Measurements from ENCODE around the gene HK2. TPM values are rescaled to one million over a fixed set of nuclear protein-coding genes. Genes with fewer than 3 reads are reported as not detected.
A peak's percentile ranks its signal among the peaks of the same experiment; 100 is the strongest.

The HK2 gene
- total and polyA plus RNA-seq, 2 of the 4 experiments (the other 2 are of a cell fraction): 17.4 to 20.9 TPM

DNA sequence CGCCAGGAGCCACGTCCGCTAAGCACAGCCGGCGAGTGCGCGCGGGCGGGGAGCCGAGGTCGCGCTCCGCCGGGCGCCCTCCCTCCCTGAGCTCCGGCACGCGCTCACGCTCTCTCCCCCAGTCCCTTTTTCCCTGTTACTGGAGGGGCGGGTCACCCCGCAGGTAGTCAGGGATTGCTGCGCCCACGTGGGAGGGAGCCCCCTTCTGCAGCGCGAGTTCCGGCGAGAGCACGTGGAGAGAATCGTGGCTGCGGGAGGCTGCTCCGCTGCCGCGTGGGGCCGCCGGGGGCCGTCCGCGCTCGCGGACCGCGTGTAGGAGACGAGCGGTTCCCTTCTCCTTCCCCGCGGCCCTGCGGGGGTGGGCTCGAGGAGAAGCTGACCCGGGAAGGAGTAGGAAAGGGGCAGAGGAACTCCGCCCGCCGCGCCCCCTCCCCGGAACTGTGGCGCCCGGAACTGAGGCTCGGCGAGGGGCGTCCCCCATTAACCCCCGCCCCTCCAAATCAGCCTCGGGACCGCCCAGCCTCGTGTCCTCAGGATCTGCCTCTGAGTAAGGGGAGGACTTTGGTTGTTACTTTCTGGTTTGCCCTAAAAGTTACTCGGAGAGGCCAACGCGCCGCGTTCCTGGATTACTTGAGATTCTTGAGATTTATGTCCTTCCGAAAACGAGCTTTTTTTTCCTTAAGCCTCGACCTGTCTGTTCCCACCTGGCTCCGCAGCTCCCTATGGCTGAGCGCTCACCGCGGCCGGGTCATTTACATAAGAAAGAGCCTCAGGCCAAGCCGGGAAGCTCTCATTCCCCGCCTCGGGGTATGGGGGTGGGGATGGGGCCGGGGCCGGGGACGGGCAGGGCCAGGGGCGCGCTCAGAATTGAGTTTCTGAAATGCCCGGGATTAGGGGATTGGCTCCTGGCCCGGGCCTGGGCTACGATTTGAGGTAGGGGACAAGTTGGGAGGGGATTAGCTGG, 1.1 kb downstream of the HK2 start:
- H3K4me3 ChIP-seq (ENCODE audit: insufficient read depth, low read depth, low read length): peak overlapping the region; percentile 97
- H3K4ac ChIP-seq (ENCODE audit: low read depth, low read length): peak overlapping the region; percentile 71
- peak overlapping the region; percentile 57 for H3K14ac ChIP-seq (replicated peaks; ENCODE audit: low read depth, low read length)
- peak overlapping the region; percentile 87 for H3K27ac ChIP-seq (ENCODE audit: insufficient read depth, low read length)
- BruUV-seq (replicated peaks): no TSS peak
- H2AK9ac ChIP-seq (replicated peaks; ENCODE audit: low read depth, low read length, poor library complexity): peak overlapping the region; percentile 95
- CTCF ChIA-PET: interaction anchor here (0.6 to 1.0 kb wide), 5 partner anchors 44 to 144 kb away, joined by 3 to 5 read pairs (median 3); no protein-coding TSS in a partner anchor
- peaks cover 24 to 52% of the 10 kb centered on the region in 2 experiments for H3K79me1 ChIP-seq (ENCODE audit: low read depth in 1 of 2, low read length in 2 of 2)
- H4K5ac ChIP-seq (ENCODE audit: low read depth, low read length): no peak overlapping the region
- POLR2A ChIA-PET (ENCODE audit: unreplicated experiment): interaction anchor here (0.6 kb wide), 1 partner anchor 122 kb away, joined by 3 read pairs; no protein-coding TSS in a partner anchor
- TF ChIP-seq POLR2A (IDR thresholded peaks at IDR 0.05; ENCODE audit: low read depth, low read length) (0 out of 2 replicates have a peak, but pooled peaks have one; percentile 20), MAZ (IDR thresholded peaks at IDR 0.05; ENCODE audit: borderline replicate concordance, low read depth, low read length) (peak; percentile 28; the same call in 1 of the 2 replicates), CEBPB (IDR thresholded peaks at IDR 0.05; ENCODE audit: low read depth, low read length) (no peak), CHD1 (IDR thresholded peaks at IDR 0.05; ENCODE audit: low read depth, low read length) (no peak), RCOR1 (IDR thresholded peaks at IDR 0.05; ENCODE audit: insufficient replicate concordance, low read length) (no peak), MAFK (IDR thresholded peaks at IDR 0.05; ENCODE audit: low read depth, low read length) (no peak), MXI1 (IDR thresholded peaks at IDR 0.05; ENCODE audit: borderline replicate concordance, low read depth, low read length) (peak; percentile 98), SMC3 (IDR thresholded peaks at IDR 0.05; ENCODE audit: low read depth, low read length) (no peak)
- TF ChIP-seq, protein P1, sequence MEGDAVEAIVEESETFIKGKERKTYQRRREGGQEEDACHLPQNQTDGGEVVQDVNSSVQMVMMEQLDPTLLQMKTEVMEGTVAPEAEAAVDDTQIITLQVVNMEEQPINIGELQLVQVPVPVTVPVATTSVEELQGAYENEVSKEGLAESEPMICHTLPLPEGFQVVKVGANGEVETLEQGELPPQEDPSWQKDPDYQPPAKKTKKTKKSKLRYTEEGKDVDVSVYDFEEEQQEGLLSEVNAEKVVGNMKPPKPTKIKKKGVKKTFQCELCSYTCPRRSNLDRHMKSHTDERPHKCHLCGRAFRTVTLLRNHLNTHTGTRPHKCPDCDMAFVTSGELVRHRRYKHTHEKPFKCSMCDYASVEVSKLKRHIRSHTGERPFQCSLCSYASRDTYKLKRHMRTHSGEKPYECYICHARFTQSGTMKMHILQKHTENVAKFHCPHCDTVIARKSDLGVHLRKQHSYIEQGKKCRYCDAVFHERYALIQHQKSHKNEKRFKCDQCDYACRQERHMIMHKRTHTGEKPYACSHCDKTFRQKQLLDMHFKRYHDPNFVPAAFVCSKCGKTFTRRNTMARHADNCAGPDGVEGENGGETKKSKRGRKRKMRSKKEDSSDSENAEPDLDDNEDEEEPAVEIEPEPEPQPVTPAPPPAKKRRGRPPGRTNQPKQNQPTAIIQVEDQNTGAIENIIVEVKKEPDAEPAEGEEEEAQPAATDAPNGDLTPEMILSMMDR (conservative IDR thresholded peaks at IDR 0.05; ENCODE audit: low read depth, low read length): no peak
- TF ChIP-seq, protein P2, sequence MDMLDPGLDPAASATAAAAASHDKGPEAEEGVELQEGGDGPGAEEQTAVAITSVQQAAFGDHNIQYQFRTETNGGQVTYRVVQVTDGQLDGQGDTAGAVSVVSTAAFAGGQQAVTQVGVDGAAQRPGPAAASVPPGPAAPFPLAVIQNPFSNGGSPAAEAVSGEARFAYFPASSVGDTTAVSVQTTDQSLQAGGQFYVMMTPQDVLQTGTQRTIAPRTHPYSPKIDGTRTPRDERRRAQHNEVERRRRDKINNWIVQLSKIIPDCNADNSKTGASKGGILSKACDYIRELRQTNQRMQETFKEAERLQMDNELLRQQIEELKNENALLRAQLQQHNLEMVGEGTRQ (IDR thresholded peaks at IDR 0.05; ENCODE audit: low read depth, low read length): peak; percentile 44; the same call in 1 of the 2 replicates
- in situ Hi-C loops (cut with MboI; ENCODE audit: low sequenced_read_pairs): no loop called here
- 0 out of 2 replicates have a peak overlapping the region, but pooled peaks have one; percentile 2 for H2BK120ac ChIP-seq (ENCODE audit: low read depth, low read length)
- H3K4me1 ChIP-seq (ENCODE audit: control insufficient read depth, insufficient read depth, low read length): peaks cover 18% of the 10 kb centered on the region
- peak overlapping the region; percentile 42 for H3K56ac ChIP-seq (ENCODE audit: extremely low read depth, insufficient read depth, low read length)
- H3K27me3 ChIP-seq (ENCODE audit: control insufficient read depth, insufficient read depth, low read length): no peaks in the 10 kb centered on the region
- dilution Hi-C loops (cut with HindIII; ENCODE audit: low sequenced_read_pairs, unreplicated experiment): no loop called here
- H2AFZ ChIP-seq (replicated peaks; ENCODE audit: low read length, poor library complexity): peak overlapping the region; percentile 88
- DNase-seq: peak; percentile 38
- peak overlapping the region; percentile 82 for H2AK5ac ChIP-seq (ENCODE audit: low read depth, low read length)
- intact Hi-C loops (cut with micrococcal nuclease): loop anchor here (2.0 to 10.0 kb wide), 3 partner anchors 70 to 138 kb away; no protein-coding TSS in a partner anchor
- peak; percentile 56 for ATAC-seq (ENCODE audit: low read depth)
- peak overlapping the region; percentile 77 for H3K23ac ChIP-seq (ENCODE audit: low read depth, low read length)
- no peaks in the 10 kb centered on the region for H3K9me3 ChIP-seq (ENCODE audit: control insufficient read depth, insufficient read depth, low read length)
- H4K8ac ChIP-seq (ENCODE audit: low read depth in 2 of 2, low read length in 2 of 2): peak overlapping the region; percentile 35 to 38; a peak in 3 of 4 replicates
- no peak overlapping the region for H2BK15ac ChIP-seq (ENCODE audit: low read depth, low read length)
- H2BK5ac ChIP-seq (ENCODE audit: low read depth, low read length, poor library complexity, severe bottlenecking): peak overlapping the region; percentile 57
- H3K9me1 ChIP-seq (ENCODE audit: insufficient read depth, low read length): peaks cover 19% of the 10 kb centered on the region
- peak overlapping the region; percentile 54 for H4K91ac ChIP-seq (ENCODE audit: insufficient read depth, low read depth, low read length)
- H3K4me2 ChIP-seq (ENCODE audit: low read depth, low read length): peak overlapping the region; percentile 94
- H3K18ac ChIP-seq (ENCODE audit: low read depth, low read length): peak overlapping the region; percentile 22; the same call in 1 of the 2 replicates
- WGBS, 2 experiments (ENCODE audit: extremely low coverage in 2 of 2, insufficient read length in 1 of 2): 1% methylated on average over 13 of the region's 87 CpGs; no CpG with 5 or more reads in 1 of the 2 experiments
- no peak overlapping the region for H2BK20ac ChIP-seq (ENCODE audit: low read depth, low read length)
- H4K20me1 ChIP-seq (ENCODE audit: insufficient read depth, low read length): peaks cover 28% of the 10 kb centered on the region
- H3K36me3 ChIP-seq (ENCODE audit: control insufficient read depth, insufficient read depth, low read length): no peaks in the 10 kb centered on the region
- H3K9ac ChIP-seq (ENCODE audit: low read depth, low read length): peak overlapping the region; percentile 85

Data from IMR-90 (cell line).